Left cardiac atrium (tissue), 4 donors: ENCODE measurements around the gene GBA3. TPM values are rescaled to one million over a fixed set of nuclear protein-coding genes. Genes with fewer than 3 reads are reported as not detected.

Experiments used
- ATAC-seq, 2 donors: fragments of 200-7000 bp; cut with Tn5 transposase; one replicate each; pipeline ENCODE4 v1.9.1; 2020; ENCODE audit warnings: mild to moderate bottlenecking in 2 of 2, moderate library complexity in 2 of 2
- DNase-seq: peaks from one replicate; pipeline ENCODE4 v3.0.0-alpha.2; 2020
- intact Hi-C, 2 donors: fragments of 100-400 bp; cut with DNase I; formaldehyde crosslinking; loops; one replicate each; pipeline versions ENCODE4 v1.14.1 to v1.15.1; 2022 to 2023
- total RNA-seq, 2 donors: library from RNA; stranded (reverse); fragmentation: NEBNext Ultra II Directional; extraction: Animal tissue kit (Norgen Biotek cat#: 25700); gene quantifications; one replicate each; pipeline ENCODE4 v1.2.1, GENCODE V29; 2021
- donor health status: DM: no; HTN: yes; CAD: no.
- donor health status: DM: no; HTN: yes; CAD: no; lungs with severe emphysema.
- donor health status: DM: yes; HTN: yes; CAD: no.
- donor health status: Dilated cardiomyopathy.

Gene GBA3
- total RNA-seq, 2 donors from 2014 or later, result not detected

DNA sequence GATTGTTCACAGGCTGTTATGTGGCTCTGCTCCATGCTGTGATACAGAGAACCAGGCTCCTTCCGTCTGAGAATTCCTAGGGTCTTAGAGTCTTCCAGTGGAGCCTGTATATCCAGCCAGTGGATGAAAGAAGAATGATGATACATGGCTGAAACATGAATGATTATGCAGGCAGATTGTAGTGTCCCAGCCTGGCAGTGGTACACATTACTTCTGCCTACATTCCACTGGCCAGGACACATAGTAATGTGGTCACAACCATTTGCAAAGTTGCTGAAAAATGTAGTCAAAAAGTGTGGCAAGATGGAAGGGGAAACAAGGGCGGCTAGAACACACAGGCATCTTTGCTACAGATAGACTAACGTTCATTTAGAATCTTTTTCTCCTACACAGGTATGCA lies 4.5 kb upstream of the GBA3 start:
- DNase-seq, result no peak
- no peak for ATAC-seq
- intact Hi-C loops, result no loop called here

DNA sequence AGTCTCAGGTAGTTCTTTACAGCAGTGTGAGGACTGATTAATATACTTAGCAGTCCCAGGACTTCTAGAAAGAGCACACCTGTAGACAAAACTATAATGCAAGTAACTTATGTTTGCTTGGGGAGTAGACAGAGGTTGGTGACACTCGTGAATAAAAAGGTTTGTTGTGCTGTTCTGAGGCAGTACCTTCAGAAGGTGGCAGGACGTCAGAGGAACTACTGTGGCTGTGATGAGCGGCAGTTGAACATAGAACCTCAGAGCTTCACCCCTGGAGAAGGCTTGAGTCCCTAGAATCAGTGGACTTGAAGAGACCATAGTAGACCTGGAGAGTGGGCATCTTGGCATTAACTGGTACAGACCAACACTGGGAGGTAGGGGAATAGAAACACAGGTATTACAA lies 3.3 kb upstream of the GBA3 start:
- ATAC-seq, result no peak
- intact Hi-C loops, result no loop called here
- DNase-seq, result no peak

DNA sequence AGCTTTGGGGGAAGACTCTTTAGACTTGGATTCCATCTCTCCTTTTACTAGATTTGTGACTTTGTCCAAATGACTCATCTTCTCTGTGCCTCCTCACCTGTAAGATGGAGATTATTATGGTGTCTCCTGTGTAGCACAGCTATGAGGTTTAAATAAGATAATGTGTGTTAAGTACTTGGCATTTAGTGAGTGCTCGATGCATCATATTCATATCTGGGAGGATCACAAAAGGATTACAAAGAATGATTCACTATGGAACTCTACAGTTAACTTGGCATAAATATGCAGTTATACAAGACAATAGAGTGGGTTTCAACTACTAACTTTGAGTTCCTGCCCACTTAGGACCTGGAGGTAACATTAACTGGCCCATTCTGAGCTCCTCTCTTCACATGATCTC lies 2.3 kb downstream of the GBA3 start:
- no peak for DNase-seq
- no peak for ATAC-seq
- intact Hi-C loops, result loop anchor here in 1 of 2 donors (10.0 kb wide), 1 partner anchor 910 kb away; no protein-coding TSS in a partner anchor

DNA sequence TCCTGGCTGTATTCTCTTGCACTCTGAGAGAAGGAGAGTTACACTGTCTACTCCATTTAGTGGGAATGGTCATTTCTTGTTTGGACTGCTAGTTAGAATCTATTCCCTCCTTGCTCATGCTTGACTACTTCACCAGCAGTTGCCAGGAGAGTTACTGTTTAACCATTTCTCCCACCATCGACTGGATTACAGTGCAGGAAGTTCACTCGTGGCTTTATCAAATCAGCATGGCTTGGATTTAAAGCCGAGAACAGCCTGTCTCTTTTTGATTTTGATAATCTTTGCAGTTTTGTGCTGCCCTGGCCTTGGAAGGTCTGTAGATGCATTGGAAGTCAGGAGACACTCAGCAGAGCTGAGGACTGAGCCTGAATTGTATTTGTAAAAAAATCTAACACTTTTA lies 3.2 kb downstream of the GBA3 start:
- DNase-seq, result no peak
- no peak for ATAC-seq
- intact Hi-C loops, result loop anchor here in 1 of 2 donors (10.0 kb wide), 1 partner anchor 911 kb away; no protein-coding TSS in a partner anchor

DNA sequence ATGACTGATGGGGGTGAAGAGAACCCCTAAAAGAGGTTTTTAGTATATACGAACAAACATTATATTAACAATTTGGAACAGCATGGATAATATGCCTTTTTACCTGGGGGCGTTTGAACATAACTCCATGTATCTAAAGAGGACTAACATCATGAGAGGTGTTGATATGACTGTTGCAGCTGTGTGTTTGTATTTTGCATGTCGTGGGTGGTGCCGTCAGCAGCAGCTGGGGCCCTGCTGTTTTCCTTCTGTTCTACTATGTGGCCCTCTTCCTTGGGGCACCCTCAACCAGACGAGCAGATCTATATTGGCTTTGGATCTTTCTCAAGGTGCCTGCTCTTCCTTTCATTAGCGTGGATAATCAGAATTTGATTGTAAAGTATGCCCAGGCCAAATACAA lies 11.2 kb downstream of the GBA3 start:
- no peak for DNase-seq
- intact Hi-C loops, result no loop called here
- ATAC-seq, result no peak

DNA sequence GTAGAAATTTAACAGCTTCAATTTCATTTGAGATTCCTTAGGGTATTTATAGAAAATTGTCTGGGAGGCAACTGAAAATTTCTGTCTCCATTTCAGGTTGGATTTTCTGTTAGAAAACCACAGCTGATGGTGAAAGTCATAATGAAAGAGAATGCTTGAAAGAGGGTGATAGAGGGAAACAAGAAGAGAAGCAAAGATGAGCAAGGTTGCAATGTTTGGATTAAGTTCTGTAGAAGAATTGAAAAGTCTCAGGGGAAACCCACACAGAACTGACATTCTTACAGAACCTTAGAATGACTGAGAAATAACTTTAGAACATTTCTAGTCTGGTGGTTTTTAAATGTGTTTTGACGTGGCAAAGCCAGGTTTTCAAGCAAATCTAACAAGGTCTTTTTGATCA lies 14.7 kb downstream of the GBA3 start:
- no peak for DNase-seq
- no peak for ATAC-seq
- intact Hi-C loops, result no loop called here

DNA sequence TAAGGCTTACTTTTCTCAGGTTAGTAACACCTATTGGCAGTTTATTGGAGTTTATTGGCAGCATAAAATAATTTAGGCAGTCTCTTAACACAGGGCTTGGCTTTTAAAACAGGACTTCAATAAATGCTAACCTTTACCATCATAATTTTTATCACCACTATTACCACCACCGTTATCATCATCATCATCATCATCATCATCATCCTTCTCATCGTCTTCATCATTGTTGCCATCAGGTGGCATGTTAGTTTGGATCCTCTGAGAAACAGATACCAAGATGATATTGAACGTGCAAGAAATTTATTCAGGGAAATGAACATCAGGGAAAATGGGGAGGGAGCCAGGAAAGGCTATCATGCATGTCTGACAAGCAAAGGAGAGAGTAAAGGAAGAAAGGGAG lies 16.2 kb downstream of the GBA3 start:
- intact Hi-C loops, result no loop called here
- no peak for DNase-seq
- ATAC-seq, result no peak

DNA sequence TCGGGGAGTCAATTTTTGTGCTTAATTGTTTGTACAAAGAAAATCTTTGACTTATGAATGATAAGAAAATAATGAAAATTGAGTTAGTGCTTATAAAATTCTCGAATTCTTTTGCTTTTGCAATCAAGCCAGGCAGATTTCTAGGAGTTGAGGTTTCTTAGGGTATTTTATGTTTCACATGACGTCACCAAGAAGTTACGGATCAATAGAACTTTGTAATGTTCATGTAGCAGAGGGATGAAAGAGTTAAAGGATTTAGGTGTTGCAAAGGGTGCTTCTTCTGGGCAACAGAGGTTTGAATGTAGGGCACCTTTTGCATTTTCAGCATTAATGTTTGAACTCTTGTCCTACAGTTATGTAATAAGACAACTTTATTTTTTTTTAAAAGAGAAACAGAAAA lies 19.4 kb downstream of the GBA3 start:
- no peak for ATAC-seq
- intact Hi-C loops, result no loop called here

DNA sequence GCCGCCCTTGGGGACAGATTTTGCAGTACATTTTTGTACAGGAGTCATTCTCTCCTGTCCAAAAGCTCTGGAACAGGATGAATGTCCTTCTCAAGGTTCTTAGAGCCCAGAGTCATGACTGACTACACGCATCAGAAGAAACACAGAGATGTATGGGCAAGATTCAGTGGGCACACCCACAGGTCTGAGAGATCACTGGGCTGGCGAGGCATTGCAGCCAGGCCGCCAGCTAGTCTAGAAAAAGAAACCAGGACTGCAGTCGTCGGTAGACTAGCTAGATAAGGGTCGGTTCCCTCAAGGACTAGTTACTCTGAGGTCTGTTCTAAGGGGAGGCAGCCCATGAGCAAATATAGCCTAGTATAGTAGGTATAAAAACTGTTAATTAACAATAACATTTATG lies 19.8 kb downstream of the GBA3 start:
- ATAC-seq (no peak), DNase-seq (no peak)
- intact Hi-C loops, result no loop called here

More for the DNA sequence above, 19.4 kb downstream of the GBA3 start:
- no peak for DNase-seq

DNA sequence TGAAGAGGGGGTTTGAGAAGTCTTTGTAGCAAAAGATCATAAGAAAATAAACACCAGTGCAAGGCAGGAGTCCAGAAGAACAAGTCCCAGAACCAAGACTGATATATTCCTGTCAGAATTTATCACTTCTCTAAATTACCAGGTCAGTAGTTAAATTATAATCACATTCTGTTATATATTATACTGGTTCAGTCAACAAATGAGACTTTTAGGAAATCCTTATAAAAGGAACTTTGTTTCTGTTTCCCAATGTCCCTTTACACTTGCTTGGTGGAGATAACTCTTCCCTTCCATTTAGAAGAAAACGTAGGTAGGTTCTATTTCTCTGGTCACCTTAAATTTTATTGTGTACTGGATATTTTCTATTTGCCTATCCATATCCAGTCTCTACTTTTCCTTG lies 21.1 kb downstream of the GBA3 start:
- DNase-seq (no peak), ATAC-seq (no peak)
- intact Hi-C loops, result no loop called here

DNA sequence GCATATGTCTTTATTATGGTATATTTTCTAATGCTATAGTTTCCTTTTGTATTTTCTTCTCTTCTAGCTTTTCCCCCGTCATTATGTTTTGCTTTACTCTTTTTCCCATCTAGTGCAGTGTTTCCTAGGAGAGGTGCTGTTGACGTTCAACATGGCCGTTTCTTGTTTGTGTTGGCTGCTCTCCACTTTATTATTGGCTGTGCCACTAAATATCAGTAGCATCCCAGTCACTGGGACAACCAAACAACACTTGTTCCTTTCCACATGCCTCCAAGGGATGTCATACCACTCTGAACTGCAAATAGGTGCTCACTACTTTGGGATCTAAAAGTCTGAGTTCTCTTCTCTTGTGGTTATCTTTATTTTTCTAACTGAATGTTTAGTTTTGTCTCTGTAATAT lies 26.5 kb downstream of the GBA3 start:
- DNase-seq (no peak), ATAC-seq (no peak)
- intact Hi-C loops, result no loop called here

DNA sequence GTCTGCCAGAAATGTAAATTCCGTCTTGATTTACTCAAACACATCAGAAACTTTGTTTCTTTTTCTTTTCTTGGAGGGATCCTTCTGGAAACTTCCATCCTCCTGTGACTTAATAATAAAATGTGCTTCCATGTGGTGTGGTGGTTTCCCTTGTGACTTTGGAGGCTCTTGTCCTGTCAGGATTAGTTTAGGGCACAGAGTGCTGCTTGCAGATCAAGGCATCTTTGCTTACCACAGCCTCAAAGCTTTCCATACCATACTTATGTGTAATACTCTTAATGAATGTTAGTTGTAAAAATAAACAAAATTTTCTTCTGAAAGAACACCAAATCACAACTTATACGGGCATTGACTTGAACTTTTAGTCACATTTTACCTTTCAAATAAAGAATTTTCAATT lies 27.4 kb downstream of the GBA3 start:
- no peak for ATAC-seq
- intact Hi-C loops, result no loop called here

DNA sequence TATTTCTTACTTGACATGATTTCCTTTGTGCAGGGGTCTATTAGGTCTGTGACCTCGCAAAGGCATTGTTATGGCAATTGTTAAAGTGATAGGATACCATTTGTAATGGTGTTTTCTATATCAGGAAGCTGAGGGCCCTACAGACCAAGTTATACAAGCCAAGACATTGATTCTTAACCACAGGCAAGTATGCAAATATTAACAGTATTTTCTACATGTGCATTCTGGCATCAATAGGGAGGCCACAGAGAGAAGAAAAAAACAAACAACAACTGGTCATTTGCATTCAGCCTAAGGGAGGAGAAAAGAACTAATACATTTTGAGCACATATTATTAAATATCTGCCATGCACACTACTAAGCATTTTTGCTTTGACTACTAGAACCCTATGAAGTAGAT lies 28.5 kb downstream of the GBA3 start:
- intact Hi-C loops, result no loop called here
- no peak for DNase-seq
- ATAC-seq, result no peak

More for the DNA sequence above, 27.4 kb downstream of the GBA3 start:
- DNase-seq, result no peak

DNA sequence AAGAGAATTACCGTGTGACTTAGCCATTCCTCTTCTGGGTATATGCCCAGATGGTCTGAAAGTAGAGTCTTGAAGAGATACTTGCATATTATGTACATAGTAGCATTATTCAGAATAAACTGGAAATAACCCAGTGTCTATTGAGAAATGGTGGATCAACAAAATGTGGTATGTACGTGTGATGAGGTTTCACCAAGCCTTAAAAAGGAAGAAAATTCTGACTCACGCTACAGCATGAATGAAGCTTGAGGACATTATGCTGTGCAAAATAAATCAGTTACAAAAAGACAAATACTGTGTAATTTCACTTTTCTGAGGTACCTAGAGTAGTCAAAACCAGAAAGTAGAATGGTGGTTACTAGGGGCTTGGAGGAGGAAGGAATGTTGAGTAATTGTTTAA lies 37.3 kb downstream of the GBA3 start:
- no peak for ATAC-seq
- intact Hi-C loops, result no loop called here
- no peak for DNase-seq

DNA sequence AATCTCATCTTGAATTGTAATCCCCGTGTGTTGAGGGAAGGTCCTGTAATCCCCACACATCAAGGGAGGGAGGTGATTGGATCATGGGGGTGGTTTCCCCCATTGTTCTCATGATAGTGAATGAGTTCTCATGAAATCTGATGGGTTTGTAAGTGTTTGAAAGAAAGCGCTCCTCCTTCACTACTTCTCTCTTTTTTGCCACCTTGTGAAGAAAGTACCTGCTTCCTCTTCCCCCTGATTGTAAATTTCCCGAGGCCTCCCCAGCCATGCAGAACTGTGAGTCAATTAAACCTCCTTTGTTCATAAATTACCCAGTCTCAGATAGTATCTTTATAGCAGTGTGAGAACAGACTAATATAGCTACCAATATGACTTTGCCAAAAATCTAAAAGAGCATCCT lies 41.1 kb downstream of the GBA3 start:
- DNase-seq, result no peak
- intact Hi-C loops, result no loop called here
- no peak for ATAC-seq

DNA sequence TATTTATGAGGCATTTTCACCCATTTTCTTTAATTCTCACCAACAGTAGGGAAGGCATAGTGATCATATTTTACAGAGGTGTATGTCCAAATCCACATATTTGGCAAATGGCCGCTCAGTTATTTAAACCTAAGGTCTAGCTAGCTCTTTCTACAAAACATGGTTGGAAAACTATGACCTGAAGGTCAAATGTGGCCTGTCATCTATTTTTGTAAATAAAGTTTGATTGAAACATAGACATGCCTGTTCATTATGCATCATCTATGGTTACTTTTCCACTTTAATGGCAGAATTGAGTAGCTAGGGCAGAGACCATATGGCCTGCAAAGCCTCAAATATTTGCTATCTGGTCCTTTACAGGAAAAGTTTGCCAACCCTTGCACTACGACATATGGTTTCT lies 44.2 kb downstream of the GBA3 start:
- DNase-seq, result no peak
- no peak for ATAC-seq
- intact Hi-C loops, result no loop called here

DNA sequence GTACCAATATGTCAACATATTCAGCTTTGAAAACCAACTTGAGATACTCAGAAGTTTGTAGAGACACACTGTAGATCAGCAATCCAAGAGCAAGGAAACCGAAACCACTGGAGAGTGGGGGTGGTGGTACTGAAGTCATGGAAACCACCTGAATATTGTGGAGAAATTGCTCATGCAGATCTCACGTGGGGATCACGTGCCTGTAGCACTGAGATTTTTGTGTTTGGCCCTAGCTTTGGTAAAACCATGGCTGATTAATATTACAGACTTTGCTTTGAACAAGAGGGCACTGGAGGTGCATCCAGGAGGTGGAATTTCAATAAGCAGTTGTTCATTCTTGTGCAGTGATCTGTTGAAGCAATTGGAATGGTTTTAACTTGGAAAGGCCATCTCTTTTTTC lies 47.2 kb downstream of the GBA3 start:
- intact Hi-C loops, result no loop called here
- no peak for DNase-seq
- no peak for ATAC-seq

DNA sequence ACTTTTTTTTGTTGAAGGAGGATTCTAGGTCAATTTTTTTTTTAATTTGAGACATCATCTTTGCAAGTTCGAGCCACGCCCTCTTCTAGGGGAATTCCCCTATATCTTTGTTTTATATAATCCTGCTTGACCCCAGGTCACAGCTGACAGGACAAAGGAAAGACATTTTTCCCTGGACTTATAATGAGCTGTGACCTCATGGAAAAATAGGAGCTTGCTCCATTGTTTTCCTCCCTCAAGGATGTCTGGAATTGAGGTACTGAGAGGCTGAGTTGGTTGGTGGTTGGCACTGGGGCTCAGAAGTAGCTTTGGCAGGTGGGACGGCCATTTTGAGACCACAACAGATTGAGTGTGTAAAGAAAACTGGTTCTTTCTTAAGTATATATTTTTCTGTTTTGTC lies 49.0 kb downstream of the GBA3 start:
- intact Hi-C loops, result no loop called here
- DNase-seq (no peak), ATAC-seq (no peak)

DNA sequence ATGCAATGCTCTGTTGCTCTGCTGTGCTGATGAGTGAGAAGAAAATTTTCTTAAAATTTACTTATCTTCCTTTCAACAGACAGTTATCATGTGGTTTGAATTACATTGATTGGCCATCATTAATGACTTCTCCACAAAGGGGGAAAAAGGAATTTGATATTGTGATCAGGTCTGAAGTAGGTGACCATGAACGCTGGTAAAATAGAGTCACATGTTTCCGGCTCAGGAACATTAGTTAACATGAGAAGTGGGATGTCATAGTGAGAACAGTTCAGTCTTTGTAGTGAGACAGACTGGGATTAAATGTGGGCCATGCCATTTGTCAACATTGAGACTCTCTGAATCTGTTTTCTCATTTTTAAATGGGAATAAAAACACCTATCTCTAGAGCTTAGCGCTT lies 50.6 kb downstream of the GBA3 start:
- DNase-seq (no peak), ATAC-seq (no peak)
- intact Hi-C loops, result no loop called here

DNA sequence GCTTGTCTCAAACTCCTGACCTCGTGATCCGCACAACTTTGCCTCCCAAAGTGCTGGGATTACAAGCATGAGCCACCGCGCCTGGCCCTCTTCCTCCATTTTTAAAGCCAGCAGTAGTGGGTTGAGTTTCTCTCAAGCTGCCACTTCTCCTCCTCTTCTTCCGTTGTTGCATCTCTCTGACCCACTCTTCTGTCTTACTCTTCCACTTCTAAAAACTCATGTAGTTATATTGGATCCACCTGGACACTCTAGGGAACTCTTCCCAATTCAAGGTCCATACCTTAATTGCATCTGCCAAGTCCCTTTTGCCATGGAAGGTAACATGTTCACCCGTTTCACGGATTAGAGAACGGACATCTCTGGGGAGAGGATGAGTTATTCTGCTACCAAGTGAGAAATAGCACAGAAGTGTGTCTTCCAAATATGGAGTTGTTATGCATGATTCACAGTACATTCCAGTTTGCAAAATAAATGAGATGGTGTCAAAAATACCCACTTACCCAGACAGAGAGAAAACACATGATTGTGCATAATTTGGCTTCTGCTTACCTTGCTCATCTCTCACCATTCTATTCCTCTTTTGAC lies 51.8 kb downstream of the GBA3 start:
- no peak for ATAC-seq
- DNase-seq, result no peak
- intact Hi-C loops, result no loop called here

DNA sequence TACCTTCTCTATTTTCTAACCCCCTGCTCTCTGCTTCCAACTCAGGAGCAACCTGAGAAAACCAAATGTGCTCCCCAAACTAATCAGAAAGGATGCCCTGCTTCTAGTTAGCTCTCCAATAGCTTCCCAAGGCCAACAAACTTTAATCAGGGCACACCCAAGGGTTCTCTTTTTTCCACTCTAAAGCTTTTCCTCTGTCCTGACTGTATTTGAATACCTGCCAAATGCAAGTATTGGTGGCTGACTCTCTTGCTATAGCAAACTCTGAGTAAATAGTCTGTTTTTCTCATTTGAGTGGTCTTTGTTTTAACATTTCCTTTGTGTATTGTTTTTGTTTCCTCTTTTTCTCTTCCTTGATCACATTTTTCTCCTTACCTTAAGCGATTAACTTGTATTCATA lies 52.5 kb downstream of the GBA3 start:
- intact Hi-C loops, result no loop called here
- DNase-seq (no peak), ATAC-seq (no peak)

DNA sequence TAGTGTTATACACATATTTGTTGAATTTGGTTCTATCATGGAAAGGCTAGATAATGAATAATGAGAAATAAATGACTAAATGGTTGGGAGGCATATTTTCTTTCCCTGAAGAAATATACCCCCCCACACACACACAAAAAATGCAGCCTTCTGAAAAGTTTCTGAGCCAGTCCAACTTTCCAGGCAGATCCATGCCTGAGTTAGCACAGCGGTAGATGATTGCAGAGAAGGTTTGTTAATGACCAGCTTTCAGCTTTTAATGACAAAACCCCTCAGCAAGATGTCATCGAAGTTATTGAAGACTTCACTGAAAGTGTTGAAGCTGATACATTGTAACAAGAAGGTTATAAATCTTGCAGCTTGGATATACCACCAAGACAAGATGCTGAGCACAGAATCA lies 61.4 kb downstream of the GBA3 start:
- DNase-seq, result no peak
- no peak for ATAC-seq
- intact Hi-C loops, result no loop called here
